HG03469 (cell line): ENCODE measurements around the gene GOLGA8T.
"Not testable (repeated sequence)": the region's sequence is repeated elsewhere in the genome, so short reads cannot be mapped to it uniquely, and the experiment has no call there.

Experiments
- ATAC-seq: cut with Tn5 transposase; IDR thresholded peaks from one replicate; pipeline ENCODE4 v1.9.1; 2021; ENCODE audit warnings: mild to moderate bottlenecking, moderate library complexity, moderate number of reproducible peaks; ENCODE audit not compliant: unreplicated experiment

The GOLGA8T gene, protein sequence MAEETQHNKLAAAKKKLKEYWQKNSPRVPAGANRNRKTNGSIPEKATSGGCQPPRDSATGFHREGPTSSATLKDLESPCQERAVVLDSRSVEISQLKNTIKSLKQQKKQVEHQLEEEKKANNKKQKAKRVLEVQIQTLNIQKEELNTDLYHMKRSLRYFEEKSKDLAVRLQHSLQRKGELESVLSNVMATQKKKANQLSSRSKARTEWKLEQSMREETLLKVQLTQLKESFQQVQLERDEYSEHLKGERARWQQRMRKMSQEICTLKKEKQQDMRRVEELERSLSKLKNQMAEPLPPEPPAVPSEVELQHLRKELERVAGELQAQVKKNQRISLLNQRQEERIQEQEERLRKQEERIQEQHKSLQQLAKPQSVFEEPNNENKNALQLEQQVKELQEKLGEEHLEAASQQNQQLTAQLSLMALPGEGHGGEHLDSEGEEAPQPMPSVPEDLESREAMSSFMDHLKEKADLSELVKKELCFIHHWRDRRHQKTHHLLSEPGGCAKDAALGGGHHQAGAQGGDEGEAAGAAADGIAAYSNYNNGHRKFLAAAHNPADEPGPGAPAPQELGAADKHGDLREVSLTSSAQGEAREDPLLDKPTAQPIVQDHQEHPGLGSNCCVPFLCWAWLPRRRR

DNA sequence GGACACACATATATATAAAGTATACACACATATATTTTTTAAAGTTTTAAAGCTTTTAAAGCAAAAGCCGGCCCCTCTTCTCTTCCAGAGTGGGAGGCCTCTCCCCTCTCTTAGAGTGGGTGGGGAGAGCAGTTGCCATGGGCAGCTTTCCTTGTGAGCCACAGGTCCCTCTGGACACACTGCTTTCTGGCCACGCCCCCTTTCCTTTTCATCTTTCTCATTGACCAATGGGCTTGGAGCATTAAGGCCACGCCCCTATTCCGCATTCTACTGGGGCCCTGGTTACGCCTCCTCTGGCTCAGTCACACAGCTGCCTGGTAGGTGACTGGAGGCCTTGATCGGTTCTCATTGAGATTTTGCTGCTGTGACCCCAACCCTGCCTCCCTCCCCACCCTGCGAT lies at the start of gene GOLGA8T:
GOLGA8T (plus strand) TSS at position 301 of the 400 bp plus-strand sequence; CDS start at position 399, 98 bp downstream.
- not testable (repeated sequence) for ATAC-seq

DNA sequence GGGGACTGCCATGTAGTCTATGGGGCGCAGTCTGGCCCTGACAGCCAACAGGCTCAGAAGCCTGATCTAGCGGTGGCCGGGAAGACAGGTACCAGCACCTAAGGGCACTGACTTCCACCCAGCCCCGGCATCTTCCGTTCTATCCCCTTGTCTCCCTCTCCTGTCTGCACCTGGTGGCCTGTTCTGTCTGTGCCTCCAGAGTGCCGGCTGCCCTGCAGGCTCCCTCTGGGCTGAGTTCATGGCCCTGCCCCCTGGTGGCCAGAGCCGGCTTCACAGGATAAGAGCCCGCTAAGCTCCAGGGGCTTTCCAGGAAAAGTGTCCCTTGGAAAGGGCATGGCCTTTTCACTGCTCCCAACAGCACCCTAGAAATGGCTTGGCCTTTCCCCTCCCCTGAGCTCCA lies 37.0 kb upstream of the GOLGA8T start:
- ATAC-seq: not testable (repeated sequence)

DNA sequence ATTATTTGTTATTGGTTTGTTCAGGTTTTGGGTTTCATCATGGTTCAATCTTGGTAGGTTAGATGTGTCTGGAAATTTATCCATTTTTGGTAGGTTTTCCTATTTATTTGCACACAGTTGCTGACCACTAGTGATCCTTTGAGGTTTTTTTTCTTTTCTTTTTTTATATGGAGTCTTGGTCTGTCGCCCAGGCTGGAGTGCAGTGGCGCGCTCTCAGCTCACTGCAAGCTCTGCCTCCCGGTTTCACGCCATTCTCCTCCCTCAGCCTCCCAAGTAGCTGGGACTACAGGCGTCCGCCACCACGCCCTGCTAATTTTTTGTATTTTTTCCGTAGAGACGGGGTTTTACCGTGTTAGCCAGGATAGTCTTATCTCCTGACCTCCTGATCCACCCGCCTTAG lies 32.0 kb upstream of the GOLGA8T start:
- ATAC-seq: not testable (repeated sequence)

DNA sequence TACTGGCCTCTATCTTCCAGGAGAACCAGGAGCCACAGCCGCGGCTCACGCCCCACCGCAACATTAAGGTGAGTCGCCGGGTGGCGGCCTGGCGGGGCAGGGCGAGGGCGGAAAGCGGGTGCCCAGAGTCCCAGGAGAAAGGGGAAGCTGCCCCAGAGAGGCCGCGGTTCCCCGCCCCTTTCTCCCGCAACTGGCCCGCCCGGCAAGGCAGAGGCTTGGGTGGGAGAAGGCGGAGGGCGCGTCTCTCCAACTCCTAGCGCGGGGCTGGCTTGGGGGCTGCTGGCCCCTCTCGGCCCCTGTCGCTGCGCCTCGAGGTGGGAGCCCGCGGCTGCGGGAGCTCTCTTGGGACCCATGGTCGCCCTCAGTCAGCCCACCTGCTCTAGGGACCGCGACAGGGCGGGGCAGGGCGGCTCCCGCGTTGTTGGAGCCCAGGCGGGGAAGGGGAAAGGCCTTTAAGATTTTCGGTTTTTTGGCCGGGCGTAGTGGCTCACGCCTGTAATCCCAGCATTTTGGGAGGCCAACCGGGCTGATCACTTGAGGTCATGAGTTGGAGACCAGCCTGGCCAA lies 30.8 kb upstream of the GOLGA8T start:
- ATAC-seq: not testable (repeated sequence)

DNA sequence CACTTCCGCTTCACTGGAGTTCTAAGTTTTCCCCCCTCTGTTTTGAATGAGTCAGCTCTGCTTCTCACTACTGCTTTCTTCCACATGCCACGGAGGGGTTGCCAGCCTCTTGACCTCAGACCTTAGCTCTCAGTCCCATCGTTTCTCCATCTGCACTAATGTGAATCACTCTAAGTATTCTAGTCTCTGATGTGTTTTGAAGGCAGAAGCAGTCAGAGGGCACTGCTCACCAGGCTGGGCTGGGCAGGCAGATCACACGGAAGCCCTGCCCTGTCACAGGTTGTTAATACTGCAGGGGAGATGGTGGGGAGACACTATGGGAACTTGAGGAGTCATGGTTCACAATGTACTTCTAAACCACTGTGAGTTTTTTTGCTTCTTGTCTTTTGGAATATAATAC lies 24.3 kb upstream of the GOLGA8T start:
- ATAC-seq: not testable (repeated sequence)

DNA sequence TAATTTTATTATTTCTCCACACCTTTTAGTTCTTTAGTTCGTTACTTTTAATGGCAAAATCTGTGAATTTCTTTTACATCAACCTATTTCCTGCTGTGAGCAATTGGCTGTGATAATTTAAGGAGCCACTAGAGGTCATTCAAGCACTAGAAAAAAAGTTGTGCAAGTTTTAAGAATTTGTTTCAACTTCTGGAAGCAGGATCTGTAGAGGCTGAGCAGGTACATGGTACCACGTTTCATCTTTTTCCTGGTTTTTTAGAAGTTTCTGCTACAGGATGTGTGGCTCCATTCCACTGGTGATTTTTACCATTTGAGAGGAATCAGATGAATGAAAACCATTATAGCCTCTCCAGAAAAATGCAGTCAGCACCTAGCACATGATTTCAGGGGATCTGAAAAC lies 4.8 kb upstream of the GOLGA8T start:
- ATAC-seq: not testable (repeated sequence)

DNA sequence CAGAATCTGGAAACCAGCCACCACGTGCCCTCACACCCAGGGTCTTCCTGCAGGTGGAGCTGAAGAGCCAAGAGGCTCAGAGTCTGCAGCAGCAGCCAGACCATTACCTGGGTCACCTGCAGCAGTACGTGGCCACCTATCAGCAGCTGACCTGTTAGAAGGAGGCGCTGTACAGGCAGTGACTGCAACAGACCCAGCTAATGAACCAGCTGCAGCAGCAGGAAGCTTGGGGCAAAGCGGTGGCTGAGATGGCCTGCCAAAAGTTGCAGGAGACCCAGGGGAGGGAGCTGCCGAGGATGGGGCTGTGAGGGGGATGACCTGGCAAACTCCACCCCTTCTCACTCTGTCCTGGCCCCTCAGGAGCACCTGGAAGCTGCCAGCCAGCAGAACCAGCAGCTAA lies 8.4 kb downstream of the GOLGA8T start:
- ATAC-seq: not testable (repeated sequence)

DNA sequence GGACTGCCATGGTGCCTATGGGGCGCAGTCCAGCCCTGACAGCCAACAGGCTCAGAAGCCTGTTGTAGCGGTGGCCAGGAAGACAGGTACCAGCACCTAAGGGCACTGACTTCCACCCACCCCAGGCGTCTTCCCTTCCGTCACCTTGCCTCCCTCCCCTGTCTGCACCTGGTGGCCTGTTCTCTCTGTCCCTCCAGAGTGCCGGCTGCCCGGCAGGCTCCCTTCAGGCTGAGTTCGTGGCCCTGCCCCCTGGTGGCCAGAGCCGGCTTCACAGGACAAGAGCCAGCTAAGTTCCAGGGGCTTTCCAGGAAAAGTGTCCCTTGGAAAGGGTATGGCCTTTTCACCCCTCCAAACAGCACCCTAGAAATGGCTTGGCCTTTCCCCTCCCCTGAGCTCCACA lies 15.0 kb downstream of the GOLGA8T start:
- not testable (repeated sequence) for ATAC-seq

DNA sequence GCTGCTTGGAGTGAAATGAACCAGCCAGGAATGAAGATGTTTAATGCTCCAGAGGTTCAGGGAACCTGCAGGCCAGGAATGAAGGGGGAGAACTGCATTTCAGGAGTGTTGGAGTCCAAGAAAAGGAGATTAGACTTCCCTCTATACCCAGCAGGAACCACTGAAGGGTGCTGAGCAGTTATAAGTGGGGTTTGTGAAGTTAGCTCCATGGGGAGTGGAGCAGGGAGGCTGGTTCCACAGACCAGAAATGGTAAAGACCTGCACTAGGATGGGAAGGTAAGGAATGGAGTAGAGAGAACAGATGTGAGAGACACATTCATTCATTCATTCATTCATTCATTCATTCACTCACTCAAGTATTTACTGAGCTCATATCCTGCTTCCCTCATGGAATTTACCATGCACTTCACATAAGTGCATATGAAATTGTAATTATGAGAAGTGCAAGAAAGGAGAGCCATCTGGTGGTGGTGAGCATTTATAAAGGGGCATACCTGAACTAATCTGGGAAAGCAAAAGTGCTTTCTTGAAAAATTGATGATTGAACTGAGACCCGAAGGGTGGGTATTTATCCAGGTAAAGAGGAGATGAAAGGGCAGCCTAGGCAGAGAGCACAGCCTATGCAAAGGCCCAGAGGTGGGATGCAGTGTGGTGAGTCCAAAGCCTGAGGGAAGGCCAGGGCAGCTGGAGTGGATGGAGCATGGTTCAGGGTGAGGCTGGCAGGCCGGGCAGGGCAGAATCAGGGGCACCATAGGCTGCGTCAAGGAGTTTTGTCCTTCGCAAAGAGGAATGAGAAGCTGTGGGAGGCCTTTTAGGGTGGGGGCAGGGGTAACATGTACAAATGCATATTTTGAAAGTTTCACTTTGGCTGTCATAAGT lies 27.9 kb downstream of the GOLGA8T start:
- not testable (repeated sequence) for ATAC-seq

DNA sequence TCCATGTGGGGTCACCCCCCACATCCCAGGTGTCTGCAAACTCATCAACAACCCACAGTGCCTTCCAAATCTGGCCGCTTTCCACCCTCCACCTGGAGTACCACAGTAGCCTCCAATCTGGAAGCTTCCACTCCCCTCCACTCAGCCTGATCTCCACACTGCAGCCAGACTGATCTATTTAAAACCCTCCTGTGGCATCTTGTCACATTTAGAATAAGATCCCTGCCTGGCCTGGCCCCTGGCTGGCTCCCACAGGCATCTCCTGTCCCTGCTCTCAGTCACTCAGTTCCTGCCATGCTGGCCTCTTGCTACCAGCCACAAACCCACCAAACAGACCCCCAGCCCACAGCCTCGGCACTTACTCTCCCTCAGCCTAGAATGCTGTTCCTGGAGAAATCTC lies 28.9 kb downstream of the GOLGA8T start:
- ATAC-seq: not testable (repeated sequence)

DNA sequence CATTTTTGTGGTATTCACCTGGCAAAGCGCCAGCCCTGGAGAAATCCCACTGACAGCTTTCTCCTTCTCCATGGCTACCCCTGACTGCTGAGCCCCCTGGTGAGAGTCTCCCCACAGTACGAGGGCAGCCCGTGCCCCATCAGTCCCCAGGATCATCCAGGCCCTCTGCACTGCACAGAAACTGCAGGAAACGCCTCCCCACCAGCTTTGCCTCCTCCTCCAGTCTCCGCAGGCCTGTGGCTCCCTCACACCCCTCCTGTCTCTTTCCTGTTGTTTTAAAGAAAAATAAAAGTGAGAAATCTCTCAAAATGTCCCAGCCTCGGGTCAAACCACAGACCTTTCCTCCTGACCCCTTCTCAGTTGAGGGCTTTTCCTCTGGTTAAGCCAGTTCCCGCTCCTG lies 29.4 kb downstream of the GOLGA8T start:
- ATAC-seq: not testable (repeated sequence)

DNA sequence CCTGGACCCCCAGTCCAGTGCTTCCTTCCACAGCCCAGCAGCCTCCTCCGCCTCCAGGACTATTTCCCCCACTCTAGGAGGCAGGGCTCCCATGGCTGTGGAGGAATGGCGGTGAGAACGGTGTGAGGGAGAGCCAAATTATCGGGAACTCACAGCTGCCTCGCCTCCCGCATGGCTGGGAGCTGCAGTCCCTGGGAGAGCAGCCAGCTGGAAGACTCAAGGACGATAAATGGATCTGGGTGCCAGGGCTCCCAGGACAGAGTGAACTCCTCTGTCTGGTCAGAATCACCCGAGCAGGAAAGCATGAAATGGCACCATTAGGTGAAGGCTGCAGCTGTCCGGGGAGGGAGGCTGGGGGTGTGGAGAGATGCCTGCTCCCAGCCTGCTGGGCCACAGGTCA lies 32.6 kb downstream of the GOLGA8T start:
- not testable (repeated sequence) for ATAC-seq

DNA sequence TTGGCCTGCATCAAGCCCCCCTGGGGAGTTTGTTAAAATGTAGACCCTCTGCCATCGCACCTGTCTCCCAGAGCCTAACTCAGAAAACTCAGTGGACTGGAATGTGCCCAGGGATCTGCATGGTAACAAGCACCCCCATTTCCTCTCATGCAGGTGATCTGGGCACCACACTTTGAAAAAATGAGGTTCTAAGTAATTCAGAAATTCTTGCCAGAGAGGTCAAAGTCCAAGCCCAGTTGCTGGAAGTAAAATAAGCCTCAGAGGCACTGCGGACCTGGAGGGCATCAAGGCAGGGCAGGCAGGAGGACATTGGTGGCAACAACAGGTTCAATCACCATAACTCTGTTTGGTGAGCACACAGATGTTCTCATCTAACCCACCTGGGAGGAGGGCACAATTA lies 33.0 kb downstream of the GOLGA8T start:
- not testable (repeated sequence) for ATAC-seq

DNA sequence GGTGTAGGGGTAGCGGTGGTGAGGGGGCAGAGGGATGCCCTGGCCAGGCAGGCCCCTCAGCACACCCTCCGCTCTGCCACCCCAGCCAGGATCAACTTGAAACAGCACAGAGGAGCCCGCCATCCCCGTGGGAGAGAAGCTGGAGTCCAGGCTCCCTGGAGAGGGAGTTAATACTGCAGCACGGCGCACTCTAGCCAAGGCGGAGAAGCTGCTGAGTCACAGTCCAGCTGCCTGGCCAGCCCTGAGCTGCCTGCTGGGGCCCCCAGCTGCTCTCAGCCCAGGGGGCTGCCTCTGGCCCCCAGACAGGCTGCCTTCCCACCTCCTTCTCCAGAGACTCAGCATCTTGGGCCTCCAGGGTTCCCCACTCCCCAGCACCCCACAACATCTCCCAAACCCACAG lies 36.6 kb downstream of the GOLGA8T start:
- ATAC-seq: not testable (repeated sequence)

DNA sequence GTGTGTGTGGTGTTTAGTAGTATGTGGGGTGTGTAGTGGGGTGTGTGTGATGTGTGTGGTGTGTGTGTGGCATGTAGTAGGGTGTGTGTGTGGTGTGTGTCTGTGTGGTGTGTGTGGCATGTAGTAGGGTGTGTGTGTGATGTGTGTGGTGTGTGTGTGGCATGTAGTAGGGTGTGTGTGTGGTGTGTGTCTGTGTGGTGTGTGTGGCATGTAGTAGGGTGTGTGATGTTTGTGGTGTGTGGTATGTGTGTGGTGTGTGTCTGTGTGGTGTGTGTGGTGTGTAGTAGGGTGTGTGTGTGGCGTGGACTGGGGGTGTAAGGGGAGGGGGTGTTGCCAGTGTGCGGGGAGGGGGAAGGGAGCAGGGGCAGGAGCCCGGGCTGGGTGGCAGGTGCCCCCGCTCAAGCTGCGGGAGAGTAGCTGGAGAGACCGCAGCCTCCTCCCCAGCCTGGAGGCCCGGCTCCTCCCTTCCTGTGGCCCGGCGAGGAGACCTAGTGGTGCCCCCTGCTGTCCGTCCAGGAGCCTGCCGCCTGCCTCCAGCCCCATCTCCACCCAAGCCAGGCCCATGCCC lies 38.3 kb downstream of the GOLGA8T start:
- ATAC-seq: not testable (repeated sequence)

DNA sequence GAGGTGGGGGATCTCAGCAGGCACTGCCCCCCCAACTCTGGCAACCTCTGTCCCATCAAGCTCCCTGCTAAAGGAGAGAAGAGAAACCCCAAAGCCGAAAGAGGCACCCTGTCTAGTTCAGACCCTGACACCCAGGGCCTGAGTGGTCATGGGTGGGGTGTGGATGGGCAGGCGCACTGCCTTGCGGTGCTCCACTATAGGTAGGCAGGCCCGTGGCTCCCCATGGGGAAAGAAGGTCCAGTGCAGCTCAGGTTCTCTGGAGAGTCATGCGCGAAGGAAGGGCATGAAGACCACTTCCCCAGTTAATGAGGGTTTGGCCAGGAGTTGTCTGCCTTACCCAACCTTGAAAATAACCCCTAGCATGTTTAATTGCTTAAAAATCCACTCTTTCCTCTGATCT lies 40.4 kb downstream of the GOLGA8T start:
- not testable (repeated sequence) for ATAC-seq

DNA sequence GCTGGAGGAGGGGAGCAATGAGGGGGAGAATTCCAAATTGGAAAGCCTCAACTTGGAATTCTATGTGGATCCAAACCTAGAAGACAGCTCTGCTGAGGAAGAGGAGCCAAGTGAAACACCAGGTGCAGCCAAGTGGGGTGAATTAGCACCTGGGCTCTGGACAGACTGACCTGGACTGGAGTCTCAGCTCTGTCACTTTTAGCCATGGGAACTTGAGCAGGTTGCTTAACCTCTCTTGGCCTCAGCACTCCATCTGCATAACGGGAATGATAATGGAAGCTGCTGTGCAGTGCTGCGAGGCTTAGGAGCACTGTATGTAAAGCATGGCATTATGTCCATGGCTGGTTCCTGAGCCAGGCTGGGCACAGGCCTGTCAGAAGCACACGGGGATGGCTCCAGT lies 41.8 kb downstream of the GOLGA8T start:
- ATAC-seq: not testable (repeated sequence)

DNA sequence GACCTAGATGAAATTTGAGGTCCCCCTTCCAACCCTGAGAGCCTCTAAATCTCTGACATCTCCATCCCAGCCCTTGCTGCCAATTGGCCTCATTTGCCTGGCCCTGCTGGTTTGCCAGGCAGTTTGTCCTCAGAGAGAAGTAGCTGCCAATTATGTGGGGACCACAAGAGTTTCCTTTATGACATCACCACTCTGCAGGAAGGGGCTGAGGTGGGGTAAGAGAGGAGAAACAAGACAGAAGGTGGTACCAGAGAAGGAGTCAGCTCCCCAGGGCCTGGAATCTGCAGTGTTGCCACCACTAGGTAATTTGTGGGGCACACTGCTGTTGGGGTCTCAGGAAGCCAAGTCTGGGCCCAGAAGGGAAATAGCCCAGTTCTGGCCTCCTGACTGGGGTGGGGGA lies 45.0 kb downstream of the GOLGA8T start:
- not testable (repeated sequence) for ATAC-seq

DNA sequence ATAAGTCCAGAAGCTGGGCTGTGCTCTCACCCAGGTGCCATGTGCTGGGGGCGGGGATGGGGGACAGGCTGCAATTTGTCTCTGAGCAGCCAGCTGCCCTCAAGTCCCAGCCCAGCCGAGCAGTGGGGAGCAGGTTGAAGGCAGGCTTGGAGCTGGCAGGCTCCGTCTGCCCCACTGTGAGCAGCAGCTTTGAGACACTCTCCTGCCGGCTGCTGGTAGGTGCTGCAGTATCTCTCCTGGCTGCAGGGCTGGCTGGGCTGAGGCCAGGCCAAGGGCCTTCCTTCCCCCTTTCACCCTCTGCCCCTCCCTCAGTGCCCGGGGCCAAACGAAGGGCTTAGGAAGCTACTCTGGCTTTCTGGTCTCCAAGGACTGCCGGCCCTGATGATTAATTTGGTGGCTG lies 50.6 kb downstream of the GOLGA8T start:
- not testable (repeated sequence) for ATAC-seq

DNA sequence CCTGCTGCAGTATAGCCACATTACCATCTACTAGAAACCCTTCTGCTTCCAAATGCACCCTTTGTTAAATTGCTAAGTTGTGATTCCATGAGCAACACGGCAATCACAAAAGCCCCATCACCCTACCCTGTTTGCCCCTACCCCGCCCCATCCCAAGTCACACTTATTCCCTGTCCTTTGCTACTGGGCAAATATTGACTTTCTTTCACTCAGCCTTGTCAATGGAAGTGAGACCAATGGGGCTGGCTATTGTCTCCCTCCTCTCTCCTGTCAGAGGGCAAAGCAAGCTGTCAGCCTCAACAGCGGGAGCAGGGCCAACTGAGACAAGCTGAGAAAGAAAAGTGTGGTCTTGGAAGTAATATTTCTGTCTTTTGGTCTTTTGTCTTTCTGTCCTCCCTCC lies 52.6 kb downstream of the GOLGA8T start:
- not testable (repeated sequence) for ATAC-seq
